ENCODE data around the gene IMP3. TPM values are rescaled to one million over a fixed set of nuclear protein-coding genes. Genes with fewer than 3 reads are reported as not detected.

IMP3 gene
- polyA plus RNA-seq, 1 donor (not counting 4 experiments of a cell fraction or from before 2014, with no cell fraction given) = 70.4 TPM

DNA sequence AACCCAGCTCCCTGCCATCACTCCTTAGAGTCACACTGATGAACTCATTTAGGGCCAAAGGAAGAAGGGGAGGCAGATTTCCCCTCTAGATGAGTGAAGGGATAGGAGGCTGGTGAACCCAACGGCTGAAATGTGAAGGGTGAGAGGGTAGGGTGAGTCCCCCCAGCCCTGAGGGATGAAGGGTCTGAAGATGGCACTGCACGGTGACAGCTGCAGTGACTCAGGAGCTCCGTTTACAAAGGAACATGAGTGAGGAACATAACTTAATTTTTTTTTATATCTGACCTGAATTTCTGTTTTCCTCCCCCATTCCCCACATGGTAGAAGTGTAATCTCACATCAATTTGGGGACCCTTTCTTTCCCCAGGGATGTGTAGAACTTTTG lies 21.7 kb upstream of the IMP3 start:
- Histone ChIP-seq H4K20me1 (ENCODE audit: control insufficient read depth, extremely low read depth, insufficient read depth, low read length) (no peaks in the 10 kb centered on the region), H3K4me2 (ENCODE audit: control insufficient read depth, extremely low read depth, insufficient read depth, low read depth, low read length) (peak overlapping the region; percentile 75), H3K9me3 (ENCODE audit: control insufficient read depth, low read depth, low read length) (no peaks in the 10 kb centered on the region), H3K36me3 (ENCODE audit: control insufficient read depth in 2 of 2, extremely low read depth in 1 of 2, insufficient read depth in 2 of 2, low read length in 2 of 2) (peaks cover 16 to 20% of the 10 kb centered on the region in 2 experiments), H3K9ac (ENCODE audit: control insufficient read depth, extremely low read depth, insufficient read depth, low read length) (peak overlapping the region; percentile 81), H3K4me1 (ENCODE audit: control insufficient read depth, extremely low read depth, insufficient read depth, low read length) (peaks cover 67% of the 10 kb centered on the region), H3K79me2 (ENCODE audit: control insufficient read depth, insufficient read depth, low read length) (peaks cover 8% of the 10 kb centered on the region), H2AFZ (ENCODE audit: control insufficient read depth, low read length) (no peak overlapping the region), H3K4me3 (ENCODE audit: control insufficient read depth in 2 of 3, extremely low read depth in 1 of 3, insufficient read depth in 2 of 3, low read depth in 1 of 3, low read length in 3 of 3) (peak overlapping the region in 2 of 3 experiments; percentile 24 to 38), H3K27ac (ENCODE audit: control insufficient read depth, insufficient read depth, low read length) (peak overlapping the region; percentile 98), H3K9me1 (ENCODE audit: control insufficient read depth, extremely low read depth, insufficient read depth, low read length) (no peaks in the 10 kb centered on the region), H3K27me3 (ENCODE audit: control insufficient read depth, extremely low read depth, insufficient read depth, low read length) (no peaks in the 10 kb centered on the region)
- TF ChIP-seq, protein P1, sequence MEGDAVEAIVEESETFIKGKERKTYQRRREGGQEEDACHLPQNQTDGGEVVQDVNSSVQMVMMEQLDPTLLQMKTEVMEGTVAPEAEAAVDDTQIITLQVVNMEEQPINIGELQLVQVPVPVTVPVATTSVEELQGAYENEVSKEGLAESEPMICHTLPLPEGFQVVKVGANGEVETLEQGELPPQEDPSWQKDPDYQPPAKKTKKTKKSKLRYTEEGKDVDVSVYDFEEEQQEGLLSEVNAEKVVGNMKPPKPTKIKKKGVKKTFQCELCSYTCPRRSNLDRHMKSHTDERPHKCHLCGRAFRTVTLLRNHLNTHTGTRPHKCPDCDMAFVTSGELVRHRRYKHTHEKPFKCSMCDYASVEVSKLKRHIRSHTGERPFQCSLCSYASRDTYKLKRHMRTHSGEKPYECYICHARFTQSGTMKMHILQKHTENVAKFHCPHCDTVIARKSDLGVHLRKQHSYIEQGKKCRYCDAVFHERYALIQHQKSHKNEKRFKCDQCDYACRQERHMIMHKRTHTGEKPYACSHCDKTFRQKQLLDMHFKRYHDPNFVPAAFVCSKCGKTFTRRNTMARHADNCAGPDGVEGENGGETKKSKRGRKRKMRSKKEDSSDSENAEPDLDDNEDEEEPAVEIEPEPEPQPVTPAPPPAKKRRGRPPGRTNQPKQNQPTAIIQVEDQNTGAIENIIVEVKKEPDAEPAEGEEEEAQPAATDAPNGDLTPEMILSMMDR (optimal IDR thresholded peaks at IDR 0.05 in 1 of 3, IDR thresholded peaks at IDR 0.05 in 1 of 3, conservative IDR thresholded peaks at IDR 0.05 in 1 of 3; ENCODE audit: extremely low read depth in 1 of 3, insufficient read depth in 2 of 3, low read length in 3 of 3) = no peak
- no peak for TF ChIP-seq EZH2 (IDR thresholded peaks at IDR 0.05; ENCODE audit: low read length)
- FAIRE-seq = no peak
- no peak for DNase-seq (ENCODE audit: low read depth, low spot score)
- dilution Hi-C loops (cut with MboI; ENCODE audit: extremely low pct_ligation_motif_present, low sequenced_read_pairs) = no loop called here

DNA sequence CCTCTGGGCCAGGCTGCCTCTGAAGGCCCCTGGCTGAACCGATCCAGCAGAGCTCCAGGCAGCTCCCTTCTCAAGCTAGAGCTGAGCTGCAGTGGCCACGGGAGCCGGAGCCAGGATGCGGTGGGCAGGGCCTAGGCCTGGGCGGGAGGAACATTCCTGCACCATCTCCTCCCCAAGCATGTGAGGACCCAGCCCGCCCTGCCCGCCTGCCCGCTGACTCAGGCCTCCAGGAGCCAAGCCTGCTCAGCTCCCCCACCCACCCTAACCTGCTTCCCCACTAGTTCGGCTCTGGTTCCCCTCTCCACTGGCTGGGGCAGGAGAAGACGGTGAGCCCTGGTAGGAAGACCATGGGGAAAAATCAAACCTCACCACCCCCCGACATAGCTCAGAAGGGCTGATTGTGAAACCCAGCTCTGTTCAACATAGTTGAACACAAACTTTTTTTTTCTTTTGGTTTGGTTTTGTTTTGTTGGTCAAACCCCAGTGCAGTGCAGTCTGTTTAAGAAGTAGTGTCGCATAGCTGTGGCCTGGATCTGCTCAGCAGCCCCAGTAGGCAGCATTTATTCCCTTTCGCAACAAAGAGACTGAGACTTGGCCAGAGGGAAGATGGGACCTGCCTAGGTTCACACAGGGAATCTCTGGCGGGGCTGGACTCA lies 21.2 kb upstream of the IMP3 start:
- peak; percentile 85 for FAIRE-seq

More for the DNA sequence above, 21.2 kb upstream of the IMP3 start:
- TF ChIP-seq EZH2 (IDR thresholded peaks at IDR 0.05; ENCODE audit: low read length) = no peak
- TF ChIP-seq, protein P1 (optimal IDR thresholded peaks at IDR 0.05 in 1 of 3, IDR thresholded peaks at IDR 0.05 in 1 of 3, conservative IDR thresholded peaks at IDR 0.05 in 1 of 3; ENCODE audit: extremely low read depth in 1 of 3, insufficient read depth in 2 of 3, low read length in 3 of 3) = no peak
- Histone ChIP-seq H3K27me3 (ENCODE audit: control insufficient read depth, extremely low read depth, insufficient read depth, low read length) (no peaks in the 10 kb centered on the region), H4K20me1 (ENCODE audit: control insufficient read depth, extremely low read depth, insufficient read depth, low read length) (no peaks in the 10 kb centered on the region), H3K4me2 (ENCODE audit: control insufficient read depth, extremely low read depth, insufficient read depth, low read depth, low read length) (peak overlapping the region; percentile 75), H3K9me1 (ENCODE audit: control insufficient read depth, extremely low read depth, insufficient read depth, low read length) (no peaks in the 10 kb centered on the region), H3K27ac (ENCODE audit: control insufficient read depth, insufficient read depth, low read length) (peak overlapping the region; percentile 98), H2AFZ (ENCODE audit: control insufficient read depth, low read length) (no peak overlapping the region), H3K4me3 (ENCODE audit: control insufficient read depth in 2 of 3, extremely low read depth in 1 of 3, insufficient read depth in 2 of 3, low read depth in 1 of 3, low read length in 3 of 3) (peak overlapping the region in 2 of 3 experiments; percentile 24 to 38), H3K9me3 (ENCODE audit: control insufficient read depth, low read depth, low read length) (no peaks in the 10 kb centered on the region), H3K9ac (ENCODE audit: control insufficient read depth, extremely low read depth, insufficient read depth, low read length) (peak overlapping the region; percentile 81), H3K79me2 (ENCODE audit: control insufficient read depth, insufficient read depth, low read length) (peaks cover 13% of the 10 kb centered on the region), H3K4me1 (ENCODE audit: control insufficient read depth, extremely low read depth, insufficient read depth, low read length) (peaks cover 63% of the 10 kb centered on the region), H3K36me3 (ENCODE audit: control insufficient read depth in 2 of 2, extremely low read depth in 1 of 2, insufficient read depth in 2 of 2, low read length in 2 of 2) (peaks cover 21% of the 10 kb centered on the region in 2 experiments)
- dilution Hi-C loops (cut with MboI; ENCODE audit: extremely low pct_ligation_motif_present, low sequenced_read_pairs) = no loop called here
- no peak for DNase-seq (ENCODE audit: low read depth, low spot score)
